ENCODE data around the gene CCDC85A.

Gene CCDC85A

GRCh38 chr2:56416500-56417176, 232.8 kb downstream of the CCDC85A start:
- Histone ChIP-seq H3K27ac (ENCODE audit: low read depth, low read length) (no peak overlapping the region), H3K36me3 (ENCODE audit: control insufficient read depth, insufficient read depth, low read length) (no peaks in the 10 kb centered on the region), H3K4me1 (ENCODE audit: control insufficient read depth, insufficient read depth, low read length) (no peaks in the 10 kb centered on the region)

More at GRCh38 chr2:56416500-56417176, 232.8 kb downstream of the CCDC85A start:
- Histone ChIP-seq H3K4me3 (ENCODE audit: low read depth, low read length) (no peak overlapping the region), H3K9ac (ENCODE audit: low read length) (no peak overlapping the region), H3K9me3 (ENCODE audit: control insufficient read depth, insufficient read depth, low read depth, low read length) (peaks cover 11% of the 10 kb centered on the region), H3K27me3 (ENCODE audit: control insufficient read depth, insufficient read depth, low read length) (no peaks in the 10 kb centered on the region)
